ENCODE data around the gene GLB1L2.

GLB1L2 gene

GRCh38 chr11:134393638-134394037 is 61.9 kb downstream of the GLB1L2 start:
- no peak for TF ChIP-seq RAD21 (IDR thresholded peaks at IDR 0.05; ENCODE audit: low read depth)
- no peak for TF ChIP-seq TCF12 (IDR thresholded peaks at IDR 0.05; ENCODE audit: low read depth)
- no peak for TF ChIP-seq EGR1 (IDR thresholded peaks at IDR 0.05)
- no peak for TF ChIP-seq ZBTB7A (IDR thresholded peaks at IDR 0.05; ENCODE audit: low read depth)
- no peak for TF ChIP-seq CREB1 (IDR thresholded peaks at IDR 0.05; ENCODE audit: low read depth)
- no peak for TF ChIP-seq TAF1 (IDR thresholded peaks at IDR 0.05; ENCODE audit: low read depth)
- TF ChIP-seq EP300 (IDR thresholded peaks at IDR 0.05; ENCODE audit: borderline replicate concordance) = no peak
- TF ChIP-seq USF1 (IDR thresholded peaks at IDR 0.05) = no peak
- no peak for TF ChIP-seq FOXM1 (IDR thresholded peaks at IDR 0.05; ENCODE audit: borderline replicate concordance, low read depth)
- TF ChIP-seq, protein P1, sequence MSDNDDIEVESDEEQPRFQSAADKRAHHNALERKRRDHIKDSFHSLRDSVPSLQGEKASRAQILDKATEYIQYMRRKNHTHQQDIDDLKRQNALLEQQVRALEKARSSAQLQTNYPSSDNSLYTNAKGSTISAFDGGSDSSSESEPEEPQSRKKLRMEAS (IDR thresholded peaks at IDR 0.05) = no peak
- TF ChIP-seq, protein P2, sequence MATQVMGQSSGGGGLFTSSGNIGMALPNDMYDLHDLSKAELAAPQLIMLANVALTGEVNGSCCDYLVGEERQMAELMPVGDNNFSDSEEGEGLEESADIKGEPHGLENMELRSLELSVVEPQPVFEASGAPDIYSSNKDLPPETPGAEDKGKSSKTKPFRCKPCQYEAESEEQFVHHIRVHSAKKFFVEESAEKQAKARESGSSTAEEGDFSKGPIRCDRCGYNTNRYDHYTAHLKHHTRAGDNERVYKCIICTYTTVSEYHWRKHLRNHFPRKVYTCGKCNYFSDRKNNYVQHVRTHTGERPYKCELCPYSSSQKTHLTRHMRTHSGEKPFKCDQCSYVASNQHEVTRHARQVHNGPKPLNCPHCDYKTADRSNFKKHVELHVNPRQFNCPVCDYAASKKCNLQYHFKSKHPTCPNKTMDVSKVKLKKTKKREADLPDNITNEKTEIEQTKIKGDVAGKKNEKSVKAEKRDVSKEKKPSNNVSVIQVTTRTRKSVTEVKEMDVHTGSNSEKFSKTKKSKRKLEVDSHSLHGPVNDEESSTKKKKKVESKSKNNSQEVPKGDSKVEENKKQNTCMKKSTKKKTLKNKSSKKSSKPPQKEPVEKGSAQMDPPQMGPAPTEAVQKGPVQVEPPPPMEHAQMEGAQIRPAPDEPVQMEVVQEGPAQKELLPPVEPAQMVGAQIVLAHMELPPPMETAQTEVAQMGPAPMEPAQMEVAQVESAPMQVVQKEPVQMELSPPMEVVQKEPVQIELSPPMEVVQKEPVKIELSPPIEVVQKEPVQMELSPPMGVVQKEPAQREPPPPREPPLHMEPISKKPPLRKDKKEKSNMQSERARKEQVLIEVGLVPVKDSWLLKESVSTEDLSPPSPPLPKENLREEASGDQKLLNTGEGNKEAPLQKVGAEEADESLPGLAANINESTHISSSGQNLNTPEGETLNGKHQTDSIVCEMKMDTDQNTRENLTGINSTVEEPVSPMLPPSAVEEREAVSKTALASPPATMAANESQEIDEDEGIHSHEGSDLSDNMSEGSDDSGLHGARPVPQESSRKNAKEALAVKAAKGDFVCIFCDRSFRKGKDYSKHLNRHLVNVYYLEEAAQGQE (IDR thresholded peaks at IDR 0.05; ENCODE audit: low read depth) = no peak
- TF ChIP-seq CEBPB (IDR thresholded peaks at IDR 0.05) = no peak

- TF ChIP-seq FOXM1 (IDR thresholded peaks at IDR 0.05; ENCODE audit: borderline replicate concordance, low read depth) = no peak
- no peak for TF ChIP-seq USF1 (IDR thresholded peaks at IDR 0.05)
Observed at GRCh38 chr11:134394311-134394710, 62.5 kb downstream of the GLB1L2 start.

- no peak for TF ChIP-seq TAF1 (IDR thresholded peaks at IDR 0.05; ENCODE audit: low read depth)
- no peak for TF ChIP-seq CREB1 (IDR thresholded peaks at IDR 0.05; ENCODE audit: low read depth)
- TF ChIP-seq CEBPB (IDR thresholded peaks at IDR 0.05) = no peak
- TF ChIP-seq, protein P1 (IDR thresholded peaks at IDR 0.05) = no peak
- TF ChIP-seq TCF12 (IDR thresholded peaks at IDR 0.05; ENCODE audit: low read depth) = no peak
- no peak for TF ChIP-seq RAD21 (IDR thresholded peaks at IDR 0.05; ENCODE audit: low read depth)
- TF ChIP-seq, protein P2 (IDR thresholded peaks at IDR 0.05; ENCODE audit: low read depth) = no peak
- no peak for TF ChIP-seq ZBTB7A (IDR thresholded peaks at IDR 0.05; ENCODE audit: low read depth)
- no peak for TF ChIP-seq FOXM1 (IDR thresholded peaks at IDR 0.05; ENCODE audit: borderline replicate concordance, low read depth)
- TF ChIP-seq USF1 (IDR thresholded peaks at IDR 0.05) = no peak
- no peak for TF ChIP-seq EGR1 (IDR thresholded peaks at IDR 0.05)
- no peak for TF ChIP-seq YY1 (IDR thresholded peaks at IDR 0.05; ENCODE audit: low read depth)
Observed at GRCh38 chr11:134395002-134395401, 63.2 kb downstream of the GLB1L2 start.

GRCh38 chr11:134397304-134398078 is 65.7 kb downstream of the GLB1L2 start:
- no peak for TF ChIP-seq CEBPB (IDR thresholded peaks at IDR 0.05)
- no peak for TF ChIP-seq EGR1 (IDR thresholded peaks at IDR 0.05)
- TF ChIP-seq, protein P1 (IDR thresholded peaks at IDR 0.05) = no peak
- no peak for TF ChIP-seq TAF1 (IDR thresholded peaks at IDR 0.05; ENCODE audit: low read depth)

DNA sequence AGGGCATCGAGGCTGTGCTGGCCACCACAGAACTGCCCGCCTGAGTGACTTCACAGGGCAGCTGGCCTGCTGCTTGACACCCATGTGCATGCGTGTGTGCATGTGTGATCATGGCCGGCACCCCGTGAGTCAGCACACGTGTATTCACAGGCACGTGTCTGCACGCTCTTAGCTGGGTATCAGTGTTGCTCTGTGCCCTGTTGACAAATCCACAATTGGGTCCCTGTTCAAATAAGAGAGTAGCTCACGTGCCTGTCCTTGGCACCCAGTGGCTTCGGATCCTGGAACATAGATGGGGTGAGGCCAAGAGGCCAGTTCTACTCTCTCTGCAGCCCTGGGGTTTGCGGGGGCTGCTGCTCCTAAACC is 66.3 kb downstream of the GLB1L2 start:
- no peak for TF ChIP-seq EGR1 (IDR thresholded peaks at IDR 0.05)
- TF ChIP-seq TEAD4 (IDR thresholded peaks at IDR 0.05) = no peak
- no peak for TF ChIP-seq ZBTB7A (IDR thresholded peaks at IDR 0.05; ENCODE audit: low read depth)
- no peak for TF ChIP-seq RAD21 (IDR thresholded peaks at IDR 0.05; ENCODE audit: low read depth)
- no peak for TF ChIP-seq USF1 (IDR thresholded peaks at IDR 0.05)
- no peak for TF ChIP-seq TAF1 (IDR thresholded peaks at IDR 0.05; ENCODE audit: low read depth)
- TF ChIP-seq, protein P1 (IDR thresholded peaks at IDR 0.05) = no peak
- no peak for TF ChIP-seq YY1 (IDR thresholded peaks at IDR 0.05; ENCODE audit: low read depth)
- TF ChIP-seq, protein P2 (IDR thresholded peaks at IDR 0.05; ENCODE audit: low read depth) = no peak

Data from Ishikawa (cell line).